ENCODE measurements around the gene OR5H2. TPM values are rescaled to one million over a fixed set of nuclear protein-coding genes. Genes with fewer than 3 reads are reported as not detected.

OR5H2 gene
- polyA plus RNA-seq, 1 donor from 2014 or later, result not detected

GRCh38 chr3:98322686-98323085 lies 40.4 kb downstream of the OR5H2 start:
- H3K27me3 ChIP-seq (ENCODE audit: insufficient read depth, low read depth, low read length), result no peaks in the 10 kb centered on the region
- H3F3A ChIP-seq (ENCODE audit: insufficient read depth, low read length, poor library complexity, severe bottlenecking), result no peaks in the 10 kb centered on the region
- no peak overlapping the region for H3K9ac ChIP-seq (ENCODE audit: low read length)
- TF ChIP-seq SMC3 (conservative IDR thresholded peaks at IDR 0.05; ENCODE audit: poor library complexity) (no peak), REST (IDR thresholded peaks at IDR 0.05; ENCODE audit: borderline replicate concordance) (no peak), TAF1 (IDR thresholded peaks at IDR 0.05; ENCODE audit: low read depth) (no peak), EZH2 (IDR thresholded peaks at IDR 0.05; ENCODE audit: borderline replicate concordance, insufficient read depth, low read length, poor library complexity, severe bottlenecking) (no peak), MXI1 (conservative IDR thresholded peaks at IDR 0.05; ENCODE audit: poor library complexity, severe bottlenecking) (no peak), POLR2AphosphoS5 (IDR thresholded peaks at IDR 0.05) (no peak), RAD21 (conservative IDR thresholded peaks at IDR 0.05) (no peak), EP300 (conservative IDR thresholded peaks at IDR 0.05; ENCODE audit: poor library complexity, severe bottlenecking) (no peak)
- TF ChIP-seq, protein P1, sequence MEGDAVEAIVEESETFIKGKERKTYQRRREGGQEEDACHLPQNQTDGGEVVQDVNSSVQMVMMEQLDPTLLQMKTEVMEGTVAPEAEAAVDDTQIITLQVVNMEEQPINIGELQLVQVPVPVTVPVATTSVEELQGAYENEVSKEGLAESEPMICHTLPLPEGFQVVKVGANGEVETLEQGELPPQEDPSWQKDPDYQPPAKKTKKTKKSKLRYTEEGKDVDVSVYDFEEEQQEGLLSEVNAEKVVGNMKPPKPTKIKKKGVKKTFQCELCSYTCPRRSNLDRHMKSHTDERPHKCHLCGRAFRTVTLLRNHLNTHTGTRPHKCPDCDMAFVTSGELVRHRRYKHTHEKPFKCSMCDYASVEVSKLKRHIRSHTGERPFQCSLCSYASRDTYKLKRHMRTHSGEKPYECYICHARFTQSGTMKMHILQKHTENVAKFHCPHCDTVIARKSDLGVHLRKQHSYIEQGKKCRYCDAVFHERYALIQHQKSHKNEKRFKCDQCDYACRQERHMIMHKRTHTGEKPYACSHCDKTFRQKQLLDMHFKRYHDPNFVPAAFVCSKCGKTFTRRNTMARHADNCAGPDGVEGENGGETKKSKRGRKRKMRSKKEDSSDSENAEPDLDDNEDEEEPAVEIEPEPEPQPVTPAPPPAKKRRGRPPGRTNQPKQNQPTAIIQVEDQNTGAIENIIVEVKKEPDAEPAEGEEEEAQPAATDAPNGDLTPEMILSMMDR (IDR thresholded peaks at IDR 0.05; ENCODE audit: poor library complexity, severe bottlenecking), result no peak
- no peaks in the 10 kb centered on the region for H3K36me3 ChIP-seq (ENCODE audit: insufficient read depth, low read length)
- H3K27ac ChIP-seq (ENCODE audit: low read length), result no peak overlapping the region
- H3K79me2 ChIP-seq (replicated peaks; ENCODE audit: insufficient read depth, low read length), result no peaks in the 10 kb centered on the region
- no peaks in the 10 kb centered on the region for H4K20me1 ChIP-seq (ENCODE audit: insufficient read depth)
- no peaks in the 10 kb centered on the region for H3K9me3 ChIP-seq (ENCODE audit: low read length)
- H3K4me2 ChIP-seq (ENCODE audit: low read length), result no peak overlapping the region
- no peaks in the 10 kb centered on the region for H3K9me2 ChIP-seq (ENCODE audit: insufficient read depth, low read length)
- H2AFZ ChIP-seq (ENCODE audit: low read depth, low read length), result no peak overlapping the region
- no peak overlapping the region for H3K4me3 ChIP-seq (ENCODE audit: low read length)

DNA sequence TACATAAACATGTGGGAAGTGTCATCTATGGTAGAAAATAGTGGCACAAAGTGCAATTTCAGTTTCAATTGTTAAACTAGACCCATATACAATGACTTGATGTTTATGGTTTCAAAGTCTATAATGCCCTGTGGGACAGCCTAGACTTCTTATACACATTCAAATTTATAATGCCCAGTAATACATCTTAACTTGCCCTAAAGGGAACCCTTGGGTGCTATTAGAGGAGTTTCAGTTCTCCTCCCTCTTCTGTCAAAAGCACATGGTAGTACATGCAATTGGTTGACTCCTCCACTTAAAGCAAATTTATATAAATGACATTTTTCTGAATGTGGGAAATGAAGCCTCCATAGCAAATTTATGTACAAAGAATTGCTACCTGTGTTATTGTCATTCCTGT lies 41.1 kb downstream of the OR5H2 start:
- Histone ChIP-seq H3K4me2 (ENCODE audit: low read length) (no peak overlapping the region), H3K79me2 (replicated peaks; ENCODE audit: insufficient read depth, low read length) (no peaks in the 10 kb centered on the region), H3K9me3 (ENCODE audit: low read length) (no peaks in the 10 kb centered on the region), H3F3A (ENCODE audit: insufficient read depth, low read length, poor library complexity, severe bottlenecking) (no peaks in the 10 kb centered on the region), H3K27ac (ENCODE audit: low read length) (no peak overlapping the region), H3K36me3 (ENCODE audit: insufficient read depth, low read length) (no peaks in the 10 kb centered on the region), H2AFZ (ENCODE audit: low read depth, low read length) (no peak overlapping the region), H3K9me2 (ENCODE audit: insufficient read depth, low read length) (no peaks in the 10 kb centered on the region), H3K27me3 (ENCODE audit: insufficient read depth, low read depth, low read length) (no peaks in the 10 kb centered on the region), H3K9ac (ENCODE audit: low read length) (no peak overlapping the region), H3K4me3 (ENCODE audit: low read length) (no peak overlapping the region), H4K20me1 (ENCODE audit: insufficient read depth) (no peaks in the 10 kb centered on the region)
- TF ChIP-seq REST (IDR thresholded peaks at IDR 0.05; ENCODE audit: borderline replicate concordance) (no peak), RAD21 (conservative IDR thresholded peaks at IDR 0.05) (no peak), EZH2 (IDR thresholded peaks at IDR 0.05; ENCODE audit: borderline replicate concordance, insufficient read depth, low read length, poor library complexity, severe bottlenecking) (no peak), TAF1 (IDR thresholded peaks at IDR 0.05; ENCODE audit: low read depth) (no peak), EP300 (conservative IDR thresholded peaks at IDR 0.05; ENCODE audit: poor library complexity, severe bottlenecking) (no peak), SMC3 (conservative IDR thresholded peaks at IDR 0.05; ENCODE audit: poor library complexity) (no peak)
- TF ChIP-seq, protein P1 (IDR thresholded peaks at IDR 0.05; ENCODE audit: poor library complexity, severe bottlenecking), result no peak
